ENCODE results near the gene NCDN. TPM values are rescaled to one million over a fixed set of nuclear protein-coding genes. Genes with fewer than 3 reads are reported as not detected.

Gene NCDN
- polyA plus RNA-seq, 3 donors: 12.5 to 13.8 (median 13.8) TPM

Other genes starting within 250 kb of the NCDN start
- gene KIAA0319L, start 396 bp upstream of the NCDN start, polyA plus RNA-seq (ENCODE audit: insufficient read length in 3 of 3): 10 to 100 TPM; 56.3 to 64.2 (median 60.9) TPM
- under 1 TPM; 0.57 to 0.68 (median 0.60) TPM for gene TFAP2E, start 15.5 kb downstream of the NCDN start, polyA plus RNA-seq (ENCODE audit: insufficient read length in 3 of 3)
- 10 to 100 TPM; 79.5 to 83.9 (median 82.0) TPM for gene PSMB2, start 83.7 kb downstream of the NCDN start, polyA plus RNA-seq (ENCODE audit: insufficient read length in 3 of 3)
- gene C1orf216, start 161.1 kb downstream of the NCDN start, polyA plus RNA-seq (ENCODE audit: insufficient read length in 3 of 3): 10 to 100 TPM in 1 of 3 donors, 1 to 10 TPM in 2; 9.3 to 11.2 (median 9.9) TPM
- 10 to 100 TPM; 12.5 to 14.7 (median 14.3) TPM for gene CLSPN, start 212.2 kb downstream of the NCDN start, polyA plus RNA-seq (ENCODE audit: insufficient read length in 3 of 3)